HG03571 (cell line): Measurements from ENCODE around the gene TIGD4.
A peak's percentile ranks its signal among the peaks of the same experiment; 100 is the strongest.

ENCODE experiments used
- ATAC-seq: cut with Tn5 transposase; IDR thresholded peaks from one replicate; pipeline ENCODE4 v1.9.1; 2021; ENCODE audit not compliant: unreplicated experiment

The TIGD4 gene

DNA sequence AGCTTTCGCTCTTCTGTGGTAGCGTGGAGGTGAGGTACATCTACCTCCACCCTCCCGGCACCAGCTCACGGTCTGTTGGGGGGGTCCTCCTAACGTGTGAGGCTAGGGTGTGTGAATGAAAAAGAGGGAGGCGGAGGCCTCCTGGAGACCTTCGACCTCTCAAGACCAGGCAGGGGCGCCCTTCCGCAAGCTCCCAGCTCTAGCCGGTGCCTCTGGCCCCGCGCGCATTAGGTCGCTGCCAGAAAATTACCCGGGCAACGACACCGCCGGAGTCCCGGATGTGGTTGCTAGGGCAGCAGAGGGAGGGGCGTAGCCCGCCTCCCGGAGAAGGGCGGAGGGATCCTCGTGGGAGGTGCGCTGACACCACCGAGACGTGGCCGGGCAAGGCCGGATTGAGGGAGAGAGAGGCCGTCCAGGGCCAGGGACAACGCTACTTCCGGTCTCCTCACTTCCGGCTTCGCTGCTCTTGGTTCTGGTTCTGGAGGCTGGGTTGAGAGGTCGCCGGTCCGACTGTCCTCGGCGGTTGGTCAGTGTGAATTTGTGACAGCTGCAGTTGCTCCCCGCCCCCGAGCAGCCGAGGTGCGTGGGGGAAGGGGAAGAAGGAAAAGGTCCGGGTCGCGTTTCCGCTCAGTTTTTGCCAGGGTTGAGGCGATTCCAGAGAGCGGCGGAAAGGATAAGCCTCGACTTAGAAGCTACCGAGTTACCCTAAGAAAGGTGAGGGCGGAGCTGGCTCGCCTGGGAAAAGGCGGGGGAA lies at the start of gene TIGD4, which contains the start of gene ARFIP1:
Gene TIGD4, minus strand, starts transcription at position 218 of the 754 bp plus-strand sequence. CDS start 8,726 bp downstream, outside the sequence.
Gene ARFIP1, plus strand, starts transcription at position 442 of the 754 bp plus-strand sequence. CDS start 49,680 bp downstream, outside the sequence.
- peak; percentile 95 for ATAC-seq

DNA sequence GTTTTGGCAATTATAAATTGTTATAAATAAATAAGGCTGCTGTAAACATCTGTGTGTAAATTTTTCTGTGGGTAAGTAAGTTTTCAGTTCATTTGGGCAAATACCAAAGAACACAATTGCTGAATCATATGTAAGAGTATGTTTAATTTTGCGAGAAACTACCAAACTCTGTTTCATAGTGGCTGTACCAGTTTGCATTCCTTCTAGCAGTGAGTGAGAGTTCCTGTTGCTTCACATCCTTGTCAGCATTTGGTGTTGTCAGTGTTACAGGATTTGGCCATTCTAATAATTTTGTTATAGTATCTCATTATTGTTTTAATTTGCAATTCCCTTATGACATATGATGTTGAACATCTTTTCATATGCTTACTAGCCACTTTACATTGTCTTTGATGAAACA lies 48.6 kb upstream of the TIGD4 start:
- ATAC-seq, result no peak

DNA sequence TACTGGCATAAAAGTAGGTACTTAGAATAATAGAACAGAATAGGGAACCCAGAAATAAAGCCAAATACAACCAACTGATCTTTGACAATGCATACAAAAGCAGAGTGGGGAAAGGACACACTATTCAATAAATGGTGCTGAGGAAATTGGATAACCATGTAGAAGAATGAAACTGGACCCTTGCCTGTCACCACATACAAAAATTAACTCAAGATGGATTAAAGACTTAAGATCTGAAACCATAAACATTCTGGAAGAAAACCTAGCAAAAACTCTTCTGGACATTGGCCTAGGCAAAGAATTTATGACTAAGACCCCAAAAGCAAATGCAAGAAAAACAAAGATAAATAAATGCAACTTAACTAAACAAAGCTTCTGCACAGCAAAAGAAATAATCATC lies 45.8 kb upstream of the TIGD4 start:
- ATAC-seq, result no peak

GRCh38 chr4:152824561-152824960 lies 45.0 kb upstream of the TIGD4 start:
- no peak for ATAC-seq

DNA sequence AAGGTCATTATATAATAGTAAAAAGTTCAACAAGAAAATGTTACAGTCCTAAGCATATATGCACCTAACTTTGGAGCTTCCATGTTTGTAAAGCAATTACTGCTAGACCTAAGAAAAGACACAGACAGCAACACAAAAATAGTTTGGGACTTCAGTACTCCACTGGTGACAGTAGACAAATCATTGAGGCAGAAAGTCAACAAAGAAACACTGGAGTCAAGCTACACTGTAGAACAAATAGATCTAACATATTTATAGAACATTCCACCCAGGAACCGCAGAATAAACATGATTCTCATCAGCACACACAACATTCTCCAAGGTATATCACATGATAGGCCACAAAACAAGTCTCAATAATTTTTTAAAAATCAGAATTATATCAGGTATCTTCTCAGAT lies 42.8 kb upstream of the TIGD4 start:
- no peak for ATAC-seq

- ATAC-seq, result no peak
Observed at GRCh38 chr4:152820073-152820472, 40.5 kb upstream of the TIGD4 start.

DNA sequence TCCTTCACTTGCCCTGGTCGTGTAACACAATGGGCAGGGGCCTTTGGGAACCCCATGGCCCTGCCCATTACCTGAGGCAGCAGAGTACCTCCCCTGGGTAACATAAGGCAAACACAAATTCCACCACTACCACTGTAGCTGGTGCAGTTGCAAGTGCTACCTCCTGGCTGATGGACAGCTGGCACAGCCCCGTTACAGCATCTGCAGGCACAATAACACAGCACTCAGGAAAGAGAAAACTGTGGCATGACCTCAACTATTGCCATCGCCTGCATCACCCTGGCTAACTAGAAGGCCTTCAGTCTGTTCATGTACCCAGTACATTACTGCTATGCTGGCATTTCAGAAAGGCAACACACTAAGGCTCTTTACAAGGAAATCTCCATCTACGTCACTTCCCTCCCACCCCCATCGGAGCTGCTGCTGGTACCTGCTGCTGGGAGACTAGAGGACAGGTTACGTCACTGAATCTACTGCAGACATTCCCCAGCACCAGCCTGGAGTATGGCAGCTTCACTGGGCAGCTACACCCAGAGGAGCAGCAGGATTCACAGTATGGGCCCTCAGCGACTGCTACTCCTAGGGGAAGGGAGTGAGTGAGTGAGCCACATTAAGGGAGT lies 39.6 kb upstream of the TIGD4 start:
- no peak for ATAC-seq

- ATAC-seq, result no peak
Observed at GRCh38 chr4:152817331-152817730, 37.8 kb upstream of the TIGD4 start.

GRCh38 chr4:152815078-152815477 lies 35.5 kb upstream of the TIGD4 start:
- no peak for ATAC-seq

DNA sequence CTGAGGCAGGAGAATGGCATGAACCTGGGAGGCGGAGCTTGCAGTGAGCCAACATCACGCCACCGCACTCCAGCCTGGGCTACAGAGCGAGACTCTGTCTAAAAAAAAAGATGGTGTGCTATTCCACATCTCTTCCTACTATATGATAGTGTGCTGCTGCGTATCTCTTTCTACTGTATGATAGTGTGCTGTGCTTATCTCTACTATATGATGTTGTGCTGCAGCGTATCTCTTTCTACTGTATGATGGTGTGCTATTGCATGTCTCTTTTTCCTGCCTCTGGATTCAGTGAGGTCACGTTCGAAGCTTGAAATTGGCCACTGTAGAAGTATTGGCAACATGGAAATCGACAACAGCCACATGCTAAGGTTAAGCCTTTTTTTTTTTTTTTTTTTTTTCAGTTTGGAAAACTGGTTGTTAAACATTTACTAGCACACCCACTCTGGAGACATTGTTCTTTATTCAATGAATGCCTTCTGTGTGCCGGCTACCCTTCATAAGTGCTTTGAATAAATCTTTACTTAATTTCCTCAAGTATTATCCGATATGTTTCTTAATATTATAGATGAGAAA lies 31.3 kb upstream of the TIGD4 start:
- ATAC-seq, result no peak

GRCh38 chr4:152808670-152809069 lies 29.1 kb upstream of the TIGD4 start:
- ATAC-seq, result no peak

- ATAC-seq, result no peak
Observed at GRCh38 chr4:152807294-152807829, 27.8 kb upstream of the TIGD4 start.

GRCh38 chr4:152806501-152807125 lies 27.1 kb upstream of the TIGD4 start:
- ATAC-seq, result no peak

GRCh38 chr4:152805818-152806217 lies 26.3 kb upstream of the TIGD4 start:
- no peak for ATAC-seq

DNA sequence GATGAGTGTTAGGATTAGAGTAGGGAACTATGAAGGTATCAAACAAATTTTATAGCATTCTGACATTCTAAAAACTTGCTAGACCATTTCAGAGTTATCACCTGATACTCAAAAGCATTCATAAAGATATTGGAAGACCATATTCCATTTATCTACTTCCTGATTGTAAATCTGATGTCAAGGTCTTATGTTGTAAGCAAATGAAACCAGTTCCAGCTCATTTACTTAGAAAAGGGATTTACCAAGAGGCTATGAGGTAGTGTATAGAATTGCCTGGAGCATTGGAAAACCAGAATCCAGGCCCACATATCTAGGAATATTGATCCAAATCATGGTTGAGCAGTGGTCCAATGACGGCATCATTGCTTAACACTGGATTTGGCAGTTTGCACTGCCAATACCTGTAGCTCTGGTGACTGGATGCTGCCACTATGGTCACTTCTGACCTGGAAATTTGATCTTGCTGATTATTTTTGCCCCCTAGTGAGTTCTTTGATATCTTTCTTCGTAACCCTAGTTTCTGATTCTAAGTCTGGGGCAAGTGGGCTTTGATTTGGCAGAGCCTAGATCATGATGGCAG lies 25.6 kb upstream of the TIGD4 start:
- no peak for ATAC-seq

DNA sequence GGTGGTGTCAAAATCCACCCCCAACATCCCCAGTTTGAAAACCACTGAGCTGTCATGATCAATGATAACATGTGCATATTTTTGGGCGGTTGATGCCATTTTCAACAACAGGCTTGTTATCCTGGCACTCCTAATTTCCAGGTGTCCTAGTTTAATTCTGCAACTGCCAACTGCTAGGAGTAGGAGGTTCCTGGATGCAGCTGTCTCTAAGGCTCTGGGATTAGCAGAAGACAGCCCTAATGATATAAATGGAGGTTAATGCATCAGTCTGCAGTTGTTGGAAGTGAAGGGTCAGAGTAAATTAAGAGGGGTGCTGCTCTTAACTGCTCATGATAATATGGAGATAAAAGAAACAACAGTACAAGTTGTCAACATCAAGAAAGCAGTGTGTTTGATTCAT lies 24.0 kb upstream of the TIGD4 start:
- no peak for ATAC-seq

- ATAC-seq, result no peak
Observed at GRCh38 chr4:152795891-152796290, 16.4 kb upstream of the TIGD4 start.

GRCh38 chr4:152786627-152787026 lies 7.1 kb upstream of the TIGD4 start:
- ATAC-seq, result no peak

DNA sequence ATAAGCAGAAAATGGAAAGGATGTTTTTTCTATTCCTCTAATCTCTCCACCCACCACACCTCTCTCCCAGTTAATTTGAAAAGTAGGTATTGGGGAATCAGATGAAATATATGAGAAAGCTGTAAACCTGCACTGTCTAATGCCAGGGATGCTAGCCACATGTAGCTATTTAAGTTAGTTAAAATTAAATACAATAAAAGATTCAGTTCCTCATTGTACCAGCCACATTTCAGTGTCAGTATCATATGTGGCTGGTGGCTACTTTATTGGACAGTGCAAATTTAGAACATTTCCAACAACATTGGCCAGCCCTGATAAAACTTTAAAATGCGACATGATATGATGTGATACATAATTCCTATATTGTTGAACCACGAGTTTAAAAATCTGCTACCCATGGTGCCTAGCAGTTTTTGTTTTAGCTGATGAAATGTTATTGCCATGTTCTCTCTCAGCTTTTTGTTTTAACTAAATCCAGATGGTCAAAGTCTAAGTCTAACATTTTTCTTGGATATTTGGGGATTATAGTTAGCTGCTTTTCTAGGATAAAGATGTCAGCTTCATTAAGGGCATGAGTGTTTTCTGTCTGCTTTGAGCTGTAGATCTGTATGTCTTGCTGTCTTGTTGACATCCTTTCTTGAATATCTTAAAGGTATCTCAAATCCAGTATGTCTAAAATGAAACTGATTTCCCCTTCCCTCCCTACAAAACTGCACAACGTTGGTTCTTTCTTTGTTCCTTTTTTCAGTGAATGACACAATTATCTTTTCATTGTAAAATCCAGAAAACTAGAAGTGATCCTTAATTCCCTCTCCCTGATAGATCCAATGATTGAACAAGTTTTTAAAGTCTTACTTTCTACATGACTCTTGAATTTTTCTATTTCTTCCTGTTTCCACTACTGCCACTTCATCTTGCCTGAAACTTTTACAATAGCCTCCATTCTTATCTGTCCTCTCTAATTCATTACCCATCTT lies 6.4 kb upstream of the TIGD4 start:
- no peak for ATAC-seq
